GM18505 (cell line): Measurements from ENCODE around the gene ARIH1.
"Not testable (repeated sequence)": the region's sequence is repeated elsewhere in the genome, so short reads cannot be mapped to it uniquely, and the experiment has no call there.

Experiments used
- ATAC-seq: cut with Tn5 transposase; IDR thresholded peaks from one replicate; pipeline ENCODE4 v1.9.1; 2021; ENCODE audit not compliant: unreplicated experiment
- POLR2A ChIP-seq: IDR thresholded peaks from 4 replicates; pipeline ENCODE4 v1.6.1; 2011; ENCODE audit warnings: borderline replicate concordance; ENCODE audit not compliant: insufficient read depth, insufficient read length; ENCODE audit errors: extremely low read depth

ARIH1 gene

DNA sequence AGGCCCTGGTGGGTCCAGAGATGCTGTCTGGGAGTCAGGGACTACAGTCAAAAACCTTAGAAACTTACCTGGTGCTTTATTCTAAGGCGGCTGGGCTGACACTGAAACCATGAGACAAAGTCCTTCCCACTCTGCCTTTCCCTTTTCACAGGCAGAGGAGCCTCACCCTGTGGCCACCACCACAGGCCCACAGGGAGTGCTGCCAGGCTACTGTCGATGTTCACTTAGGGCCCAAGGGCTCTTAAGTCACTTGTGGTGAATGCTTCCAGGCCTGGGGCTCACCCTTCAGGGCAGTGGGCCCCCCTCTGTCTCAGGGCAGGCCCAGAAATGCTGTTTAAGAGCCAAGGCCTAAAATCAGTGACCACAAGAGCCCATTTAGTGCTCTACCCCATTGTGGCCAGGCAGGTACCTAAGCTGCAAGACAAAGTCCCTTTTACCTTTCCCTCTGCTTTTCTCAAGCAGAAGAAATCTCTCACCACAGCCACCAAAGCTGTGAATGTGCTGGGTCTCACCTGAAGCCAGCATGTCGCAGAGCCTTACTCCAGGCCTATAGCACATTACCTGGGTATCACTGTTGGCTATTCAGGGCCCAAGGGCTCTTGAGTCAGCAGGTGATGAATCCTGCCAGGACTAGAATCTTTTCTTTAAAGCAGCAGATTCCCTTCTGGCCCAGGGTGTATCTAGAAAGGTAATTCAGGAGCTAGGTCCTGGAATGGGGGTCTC is 140.8 kb downstream of the ARIH1 start:
- no peak for ATAC-seq
- no peak for TF ChIP-seq POLR2A

DNA sequence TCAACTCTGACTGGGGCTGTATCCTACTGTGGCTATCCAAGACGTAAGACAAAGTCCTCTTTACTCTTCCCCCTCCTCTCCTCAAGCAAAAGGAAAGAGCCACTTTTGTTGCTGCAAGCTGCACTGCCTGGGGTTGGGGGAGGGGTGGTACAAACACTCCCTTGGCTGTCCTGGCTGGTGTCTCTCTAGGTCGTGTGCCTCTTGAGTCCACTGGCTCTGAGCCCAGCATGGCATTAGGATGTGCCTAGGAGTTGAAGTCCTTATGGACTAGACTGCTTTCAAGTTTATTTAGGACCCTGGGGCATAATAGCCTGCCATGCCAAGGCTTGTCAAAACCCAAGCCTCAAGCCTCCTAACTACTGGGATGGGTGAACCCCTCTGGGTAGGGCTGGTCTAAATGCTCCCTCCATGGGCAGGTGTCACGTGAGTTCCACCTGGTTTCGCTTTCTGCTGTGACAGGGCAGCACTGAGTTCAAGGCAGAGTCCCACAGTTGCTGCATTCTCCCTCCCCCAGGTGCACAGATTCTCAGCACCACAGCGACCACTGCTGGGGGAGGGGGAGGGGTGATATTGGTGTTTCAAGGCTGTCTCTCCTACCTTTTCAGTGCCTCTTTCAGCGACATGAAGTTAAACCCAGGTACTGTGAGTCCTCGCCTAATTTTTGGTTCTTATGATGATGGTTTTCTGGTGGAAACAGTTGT is 141.6 kb downstream of the ARIH1 start:
- ATAC-seq = not testable (repeated sequence)

DNA sequence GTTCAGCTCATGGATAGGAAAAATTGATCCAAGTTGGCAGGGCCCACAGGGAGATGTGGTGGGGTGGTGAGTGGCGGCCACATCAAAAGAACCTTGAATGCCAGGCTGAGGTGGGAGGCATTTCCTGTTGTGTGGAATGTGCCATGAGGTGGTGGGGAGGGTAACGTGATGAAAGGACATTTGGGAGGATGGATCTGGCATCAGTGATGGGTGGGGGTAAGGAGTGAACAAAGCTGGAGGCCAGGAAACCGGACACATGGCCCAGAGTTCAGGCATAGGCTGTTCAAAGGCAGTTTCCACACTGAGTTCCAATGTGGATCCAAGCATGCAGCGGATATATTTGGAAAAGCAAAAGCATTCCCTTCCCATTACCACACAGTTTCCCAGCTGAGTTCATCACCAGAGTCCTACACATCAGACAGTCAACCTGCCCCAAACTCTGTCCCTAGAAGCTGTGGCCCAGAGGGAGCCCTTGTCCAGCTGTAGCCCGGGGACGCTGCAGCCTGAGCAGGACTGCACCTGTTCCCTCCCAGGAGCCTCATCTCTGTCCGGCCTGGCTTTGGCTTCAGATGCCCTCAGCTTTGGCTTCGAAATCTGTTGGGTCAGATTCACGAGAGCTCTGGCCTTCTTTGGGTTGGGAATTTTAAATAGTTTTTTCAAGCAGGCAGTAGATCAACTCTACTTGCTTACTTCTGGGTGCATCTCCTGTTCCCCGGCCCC is 142.5 kb downstream of the ARIH1 start:
- no peak for TF ChIP-seq POLR2A
- ATAC-seq = no peak

DNA sequence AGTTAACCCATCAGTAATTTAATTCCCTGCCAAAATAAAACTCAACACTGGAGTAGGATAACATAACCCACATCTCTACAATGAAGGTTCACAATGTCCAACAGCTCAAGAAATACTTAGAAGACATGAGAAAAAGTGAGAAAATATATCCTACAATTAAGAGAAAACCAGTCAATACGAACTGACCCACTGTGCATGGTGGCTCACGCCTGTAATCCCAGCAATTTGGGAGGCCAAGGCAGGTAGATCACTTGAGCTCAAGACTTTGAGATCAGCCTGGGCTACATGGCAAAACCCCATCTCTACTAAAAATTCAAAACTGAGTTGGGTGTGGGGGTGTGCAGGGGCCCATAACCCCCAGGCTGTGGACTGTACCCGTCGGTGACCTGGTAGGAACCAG is 149.7 kb downstream of the ARIH1 start:
- not testable (repeated sequence) for ATAC-seq

DNA sequence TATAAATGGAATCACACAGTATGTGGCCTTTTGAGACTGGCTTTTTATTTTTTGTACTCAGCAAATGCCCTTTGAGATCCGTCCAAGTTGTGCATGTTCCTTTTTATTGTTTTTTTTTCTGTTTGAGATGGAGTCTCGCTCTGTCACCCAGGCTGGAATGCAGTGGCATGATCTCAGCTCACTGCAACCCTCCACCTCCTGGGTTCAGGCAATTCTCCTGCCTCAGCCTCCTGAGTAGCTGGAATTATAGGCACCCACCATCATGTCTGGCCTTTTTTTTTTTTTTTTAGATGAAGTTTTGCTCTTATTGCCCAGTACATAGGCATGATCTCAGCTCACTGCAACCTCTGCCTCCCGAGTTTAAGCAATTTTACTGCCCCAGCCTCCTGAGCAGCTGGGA is 152.0 kb downstream of the ARIH1 start:
- ATAC-seq = not testable (repeated sequence)

DNA sequence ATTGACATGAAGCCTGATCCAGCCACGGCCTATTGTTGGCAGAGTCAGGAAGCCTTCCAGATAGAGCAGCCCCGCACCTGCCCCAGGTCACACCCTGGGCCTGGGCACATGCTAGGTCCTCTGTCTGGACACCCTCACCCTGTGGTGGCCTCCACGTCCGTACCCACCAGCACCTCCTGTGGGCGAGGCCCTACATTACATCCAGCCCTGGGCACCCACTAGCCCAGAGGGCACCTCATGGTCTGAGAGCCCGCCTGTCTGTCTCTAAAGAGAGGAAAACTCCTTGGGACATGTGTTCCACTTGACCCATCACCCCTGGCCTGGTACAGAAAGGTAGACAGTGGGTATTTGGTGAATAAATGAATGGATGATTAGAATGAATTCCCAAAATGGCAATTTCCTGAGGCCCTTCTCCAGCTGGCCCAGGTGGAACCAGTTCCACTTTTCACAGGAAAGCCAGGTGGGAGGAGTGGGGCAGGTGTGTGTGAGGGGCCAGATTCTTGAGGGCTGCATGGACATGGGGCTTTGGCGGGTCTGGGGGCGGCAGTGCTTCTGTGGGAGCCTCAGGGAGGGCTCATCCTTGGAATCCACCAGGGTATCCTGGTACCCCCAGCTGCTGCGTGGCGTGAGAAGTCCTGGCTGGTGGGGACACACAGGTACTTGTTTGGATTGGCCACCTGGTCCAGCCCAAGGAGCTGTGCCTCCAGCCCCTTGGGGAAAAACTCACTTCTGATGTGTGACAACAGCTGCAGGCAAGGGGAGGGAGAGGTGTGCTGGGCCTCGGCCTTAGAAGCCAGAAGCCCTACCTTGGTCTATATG is 154.3 kb downstream of the ARIH1 start:
- not testable (repeated sequence) for ATAC-seq

DNA sequence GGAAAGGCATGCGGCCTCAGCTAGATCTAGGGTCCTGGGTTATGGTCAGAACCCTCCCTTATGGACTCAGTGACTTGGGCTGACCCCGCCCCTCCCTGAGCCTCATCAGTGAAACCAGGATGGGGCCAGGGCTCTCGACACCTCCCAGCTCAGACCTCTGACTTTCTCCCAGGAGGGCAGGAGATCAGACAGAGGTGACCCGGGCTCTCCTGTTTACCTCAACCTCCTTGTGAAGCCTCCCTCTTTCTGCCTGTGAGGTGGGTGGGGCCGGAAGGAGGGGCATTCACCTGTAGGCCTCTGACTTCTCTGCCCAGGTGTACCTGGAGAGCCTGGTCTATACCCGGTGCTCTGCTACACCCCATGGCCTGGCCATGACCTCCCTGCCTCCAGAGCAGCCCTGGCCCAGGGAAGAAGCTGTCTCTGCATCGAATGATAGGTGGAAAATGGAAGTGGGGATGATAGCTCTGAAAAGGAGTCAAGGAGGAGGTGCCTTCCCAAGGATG is 155.0 kb downstream of the ARIH1 start:
- ATAC-seq = not testable (repeated sequence)

DNA sequence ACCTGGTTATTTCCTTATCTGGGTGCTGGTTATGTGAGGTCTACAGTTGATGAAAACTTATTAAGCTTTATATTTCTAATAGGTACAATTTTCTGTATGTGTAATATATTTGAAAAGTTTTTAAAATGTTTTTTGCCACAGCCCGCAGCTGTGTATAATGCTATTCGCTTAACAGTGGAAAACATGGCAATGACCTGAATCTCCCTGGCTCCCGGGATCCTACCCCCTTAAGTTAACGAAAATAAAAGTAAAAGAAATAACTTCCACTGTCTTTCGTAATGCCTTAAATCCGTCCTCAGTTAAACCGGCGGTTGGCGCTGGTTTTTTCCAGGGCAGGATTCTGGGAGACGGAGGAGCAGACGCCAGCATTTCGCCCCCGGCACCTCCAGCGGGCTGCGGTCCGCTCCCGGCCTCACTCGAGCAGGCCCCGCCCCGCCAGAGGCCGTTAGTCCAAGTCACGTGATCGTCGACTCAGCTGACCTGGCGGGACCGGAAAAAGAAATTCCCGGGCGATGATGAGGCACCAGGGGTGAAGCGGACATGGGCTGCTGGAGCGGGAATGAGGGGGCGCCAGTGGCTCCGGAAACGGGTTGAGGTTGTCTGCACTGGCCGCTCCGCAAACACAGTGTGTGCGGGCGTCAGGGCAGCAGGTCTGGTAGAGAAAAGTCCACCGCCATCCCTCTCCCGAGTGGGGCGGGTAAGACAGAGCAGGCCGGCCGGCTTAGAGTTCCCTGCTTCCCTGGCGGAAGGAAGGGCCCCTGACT is 162.6 kb downstream of the ARIH1 start:
- ATAC-seq = not testable (repeated sequence)

DNA sequence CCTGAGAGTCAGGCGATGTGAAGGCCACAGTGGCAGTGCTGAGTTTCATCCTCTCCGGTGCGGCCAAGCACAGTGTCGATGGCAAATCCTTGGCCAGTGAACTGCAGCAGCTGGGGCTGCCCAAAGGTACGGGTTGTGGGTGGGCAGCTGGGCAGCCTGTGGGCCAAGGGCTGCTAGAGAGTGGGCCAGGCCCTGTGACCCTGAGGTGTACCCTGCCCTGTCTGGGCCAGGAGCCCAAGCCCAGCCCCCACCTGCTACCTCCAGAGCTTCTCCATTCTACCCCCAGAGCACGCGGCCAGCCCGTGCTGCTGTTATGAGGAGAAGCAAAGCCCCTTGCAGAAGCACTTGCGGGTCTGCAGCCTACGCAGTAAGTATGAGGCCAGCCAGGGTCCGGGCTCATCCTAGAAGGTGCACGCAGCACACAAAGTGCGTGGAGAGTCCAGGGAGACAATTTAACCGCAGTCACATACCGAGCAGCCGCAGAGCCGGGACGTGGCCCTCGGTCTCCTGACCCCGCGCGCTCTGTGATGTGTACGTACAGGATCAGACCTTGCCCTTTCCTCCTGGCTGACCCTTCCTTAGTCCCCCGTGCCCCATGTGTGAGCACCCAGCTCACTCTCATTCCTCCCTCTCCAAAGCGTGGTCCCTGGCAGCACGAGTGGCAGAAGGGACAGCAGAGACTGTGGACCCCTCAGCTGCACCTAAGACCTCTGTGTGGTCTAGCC is 165.8 kb downstream of the ARIH1 start:
- not testable (repeated sequence) for ATAC-seq

DNA sequence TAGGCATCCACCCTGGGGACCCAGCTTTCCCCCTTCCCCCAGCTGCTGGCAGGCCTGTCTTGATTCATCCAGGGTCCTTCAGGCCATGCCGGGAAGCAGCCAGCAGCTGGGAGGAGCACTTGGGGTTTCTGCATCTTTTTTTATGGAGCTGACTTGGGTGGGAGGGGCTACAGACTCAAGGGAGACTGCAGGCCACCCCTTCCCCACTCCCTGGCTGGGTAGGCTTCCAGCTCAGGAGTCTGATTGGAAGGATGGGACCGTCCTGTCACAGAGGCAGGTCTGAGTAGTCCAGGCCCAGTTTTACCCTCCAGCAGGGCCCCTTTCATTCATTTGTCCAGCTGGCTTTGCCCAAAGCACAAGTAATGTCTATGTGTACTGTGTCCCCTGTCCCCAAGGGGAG is 168.1 kb downstream of the ARIH1 start:
- ATAC-seq = not testable (repeated sequence)

DNA sequence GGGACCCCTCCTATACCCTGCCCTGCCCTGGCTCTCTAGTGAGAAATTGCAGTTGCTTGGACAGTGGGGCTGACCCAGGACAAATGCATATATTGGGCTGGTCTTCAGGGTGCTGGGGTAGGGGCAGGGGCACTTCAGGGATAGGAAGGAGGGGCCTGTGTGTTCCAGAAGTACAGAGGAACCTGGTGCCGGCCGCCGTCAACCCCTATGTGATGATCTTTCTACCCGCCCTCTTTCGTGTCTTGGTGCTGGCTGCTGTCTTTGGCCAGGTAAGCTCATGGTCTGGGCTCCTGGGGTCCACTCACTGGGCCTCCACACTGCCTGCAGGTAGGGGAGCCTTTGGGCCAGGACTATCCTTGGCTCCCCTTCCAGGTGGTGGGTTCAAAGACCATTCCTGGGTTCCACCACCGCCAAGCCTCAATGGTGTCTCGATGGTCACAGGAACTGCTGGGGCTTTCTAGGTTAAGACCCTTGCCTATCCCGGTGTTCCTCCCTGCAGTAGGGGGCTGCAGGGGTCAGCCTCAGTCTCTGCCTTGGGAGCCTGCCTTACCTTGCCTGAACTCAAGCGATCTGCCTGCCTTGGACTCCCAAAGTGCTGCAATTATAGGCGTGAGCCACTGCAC is 174.6 kb downstream of the ARIH1 start:
- ATAC-seq = not testable (repeated sequence)
